Measurements from ENCODE around the gene MFSD2A.

The MFSD2A gene

GRCh38 chr1:39943471-39944290, 11.3 kb upstream of the MFSD2A start:
- Histone ChIP-seq H4K91ac (ENCODE audit: low read length) (no peak overlapping the region), H3K9ac (ENCODE audit: low read length) (no peak overlapping the region), H2AK5ac (ENCODE audit: low read length, severe bottlenecking) (no peak overlapping the region), H3K14ac (ENCODE audit: low read length in 2 of 2) (no peak overlapping the region), H4K8ac (ENCODE audit: low read length) (no peak overlapping the region), H2BK120ac (ENCODE audit: low read depth, low read length) (no peak overlapping the region), H3K9me3 (ENCODE audit: control insufficient read depth, low read length) (no peaks in the 10 kb centered on the region), H3K4me3 (ENCODE audit: insufficient read depth in 1 of 2, low read depth in 1 of 2, low read length in 2 of 2) (no peak overlapping the region), H3K36me3 (ENCODE audit: control insufficient read depth in 1 of 2, insufficient read depth in 2 of 2, low read depth in 1 of 2, low read length in 2 of 2) (no peaks in the 10 kb centered on the region), H3K23ac (ENCODE audit: low read length in 2 of 2) (no peak overlapping the region), H2AFZ (ENCODE audit: low read depth, low read length) (no peak overlapping the region), H2BK5ac (ENCODE audit: low read depth, low read length, poor library complexity, severe bottlenecking) (no peak overlapping the region), H3K27me3 (ENCODE audit: control insufficient read depth in 1 of 2, insufficient read depth in 1 of 2, low read length in 2 of 2) (peaks cover 30 to 45% of the 10 kb centered on the region in 2 experiments), H3K27ac (ENCODE audit: low read length, poor library complexity, severe bottlenecking) (no peak overlapping the region), H3K4me2 (ENCODE audit: low read length, poor library complexity, severe bottlenecking) (no peak overlapping the region), H3K18ac (ENCODE audit: low read depth in 1 of 2, low read length in 2 of 2) (no peak overlapping the region), H2BK12ac (ENCODE audit: low read length in 2 of 2) (no peak overlapping the region), H3K4me1 (ENCODE audit: control insufficient read depth, insufficient read depth, low read depth, low read length) (no peaks in the 10 kb centered on the region), H2BK15ac (ENCODE audit: low read depth, poor library complexity, severe bottlenecking) (no peak overlapping the region), H3K4ac (ENCODE audit: low read depth in 1 of 2, low read length in 2 of 2) (no peak overlapping the region), H3K79me1 (replicated peaks; ENCODE audit: low read length, poor library complexity, severe bottlenecking) (no peaks in the 10 kb centered on the region)
- WGBS, result 92% methylated on average over 14 of the region's 14 CpGs
- DNase-seq, result no peak

GRCh38 chr1:39944410-39945112, 10.4 kb upstream of the MFSD2A start:
- WGBS, result 87% methylated on average over 5 of the region's 8 CpGs
- Histone ChIP-seq H3K9ac (ENCODE audit: low read length) (no peak overlapping the region), H4K91ac (ENCODE audit: low read length) (no peak overlapping the region), H3K23ac (ENCODE audit: low read length in 2 of 2) (no peak overlapping the region), H2BK15ac (ENCODE audit: low read depth, poor library complexity, severe bottlenecking) (no peak overlapping the region), H2BK120ac (ENCODE audit: low read depth, low read length) (no peak overlapping the region), H3K4me3 (ENCODE audit: insufficient read depth in 1 of 2, low read depth in 1 of 2, low read length in 2 of 2) (no peak overlapping the region), H3K36me3 (ENCODE audit: control insufficient read depth in 1 of 2, insufficient read depth in 2 of 2, low read depth in 1 of 2, low read length in 2 of 2) (no peaks in the 10 kb centered on the region), H2AFZ (ENCODE audit: low read depth, low read length) (no peak overlapping the region), H2BK5ac (ENCODE audit: low read depth, low read length, poor library complexity, severe bottlenecking) (no peak overlapping the region), H4K8ac (ENCODE audit: low read length) (no peak overlapping the region), H3K27ac (ENCODE audit: low read length, poor library complexity, severe bottlenecking) (no peak overlapping the region), H3K4ac (ENCODE audit: low read depth in 1 of 2, low read length in 2 of 2) (no peak overlapping the region), H3K9me3 (ENCODE audit: control insufficient read depth, low read length) (no peaks in the 10 kb centered on the region), H3K14ac (ENCODE audit: low read length in 2 of 2) (no peak overlapping the region), H3K18ac (ENCODE audit: low read depth in 1 of 2, low read length in 2 of 2) (no peak overlapping the region), H3K27me3 (ENCODE audit: control insufficient read depth in 1 of 2, insufficient read depth in 1 of 2, low read length in 2 of 2) (peaks cover 30 to 45% of the 10 kb centered on the region in 2 experiments), H3K79me1 (replicated peaks; ENCODE audit: low read length, poor library complexity, severe bottlenecking) (no peaks in the 10 kb centered on the region), H3K4me2 (ENCODE audit: low read length, poor library complexity, severe bottlenecking) (no peak overlapping the region), H2AK5ac (ENCODE audit: low read length, severe bottlenecking) (no peak overlapping the region), H3K4me1 (ENCODE audit: control insufficient read depth, insufficient read depth, low read depth, low read length) (no peaks in the 10 kb centered on the region), H2BK12ac (ENCODE audit: low read length in 2 of 2) (no peak overlapping the region)
- no peak for DNase-seq

DNA sequence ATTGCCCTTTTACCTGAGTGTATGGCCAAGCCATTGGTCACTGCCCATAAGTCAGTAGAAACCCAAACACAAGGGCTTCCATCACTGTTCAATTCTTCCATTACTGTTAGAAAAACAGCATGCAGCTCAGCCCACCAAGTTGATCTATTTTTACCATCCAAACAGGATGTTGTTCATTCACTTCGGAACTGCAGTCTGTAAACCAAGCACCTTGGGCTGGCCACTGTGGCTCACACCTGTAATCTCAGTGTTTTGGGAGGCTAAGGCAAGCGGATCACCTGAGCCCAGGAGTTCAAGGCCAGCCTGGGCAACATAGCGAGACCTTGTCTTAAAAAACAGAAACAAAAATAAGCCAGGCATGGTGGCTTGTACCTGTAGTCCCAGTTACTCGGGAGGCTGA, 8.7 kb upstream of the MFSD2A start:
- Histone ChIP-seq H2AK5ac (ENCODE audit: low read length, severe bottlenecking) (no peak overlapping the region), H2AFZ (ENCODE audit: low read depth, low read length) (no peak overlapping the region), H2BK12ac (ENCODE audit: low read length in 2 of 2) (no peak overlapping the region), H3K4me3 (ENCODE audit: insufficient read depth in 1 of 2, low read depth in 1 of 2, low read length in 2 of 2) (no peak overlapping the region), H4K8ac (ENCODE audit: low read length) (no peak overlapping the region), H3K4me1 (ENCODE audit: control insufficient read depth, insufficient read depth, low read depth, low read length) (no peaks in the 10 kb centered on the region), H3K23ac (ENCODE audit: low read length in 2 of 2) (no peak overlapping the region), H3K18ac (ENCODE audit: low read depth in 1 of 2, low read length in 2 of 2) (no peak overlapping the region), H3K27me3 (ENCODE audit: control insufficient read depth in 1 of 2, insufficient read depth in 1 of 2, low read length in 2 of 2) (peaks cover 30 to 35% of the 10 kb centered on the region in 2 experiments), H3K36me3 (ENCODE audit: control insufficient read depth in 1 of 2, insufficient read depth in 2 of 2, low read depth in 1 of 2, low read length in 2 of 2) (no peaks in the 10 kb centered on the region), H3K14ac (ENCODE audit: low read length in 2 of 2) (no peak overlapping the region), H3K9me3 (ENCODE audit: control insufficient read depth, low read length) (no peaks in the 10 kb centered on the region), H2BK5ac (ENCODE audit: low read depth, low read length, poor library complexity, severe bottlenecking) (no peak overlapping the region), H3K27ac (ENCODE audit: low read length, poor library complexity, severe bottlenecking) (no peak overlapping the region), H3K4ac (ENCODE audit: low read depth in 1 of 2, low read length in 2 of 2) (no peak overlapping the region), H3K4me2 (ENCODE audit: low read length, poor library complexity, severe bottlenecking) (no peak overlapping the region), H4K91ac (ENCODE audit: low read length) (no peak overlapping the region), H2BK120ac (ENCODE audit: low read depth, low read length) (no peak overlapping the region), H3K9ac (ENCODE audit: low read length) (no peak overlapping the region), H2BK15ac (ENCODE audit: low read depth, poor library complexity, severe bottlenecking) (no peak overlapping the region), H3K79me1 (replicated peaks; ENCODE audit: low read length, poor library complexity, severe bottlenecking) (no peaks in the 10 kb centered on the region)
- DNase-seq, result no peak
- 87% methylated on average over 4 of the region's 4 CpGs for WGBS

DNA sequence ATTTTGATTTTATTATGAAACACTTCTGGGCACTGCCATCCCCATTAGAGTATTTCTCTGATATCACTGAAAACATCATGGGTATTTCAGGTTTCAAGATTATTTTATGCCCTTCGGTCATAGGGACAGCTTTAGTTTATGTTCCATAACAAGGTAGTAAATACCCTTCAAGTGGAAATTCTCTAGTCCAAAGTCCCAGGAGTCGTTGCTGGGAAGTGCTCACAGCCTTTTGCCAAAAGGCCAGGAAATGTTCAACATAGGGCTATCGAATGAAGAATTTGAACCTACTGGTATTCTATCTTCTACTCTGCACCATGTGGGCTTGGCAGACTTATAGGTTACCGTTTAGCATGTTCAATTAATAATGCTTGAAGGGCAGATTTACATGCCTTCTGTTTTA, 7.7 kb upstream of the MFSD2A start:
- Histone ChIP-seq H3K23ac (ENCODE audit: low read length in 2 of 2) (no peak overlapping the region), H2AK5ac (ENCODE audit: low read length, severe bottlenecking) (no peak overlapping the region), H4K91ac (ENCODE audit: low read length) (no peak overlapping the region), H3K14ac (ENCODE audit: low read length in 2 of 2) (no peak overlapping the region), H3K36me3 (ENCODE audit: control insufficient read depth in 1 of 2, insufficient read depth in 2 of 2, low read depth in 1 of 2, low read length in 2 of 2) (no peaks in the 10 kb centered on the region), H3K4me2 (ENCODE audit: low read length, poor library complexity, severe bottlenecking) (no peak overlapping the region), H3K9ac (ENCODE audit: low read length) (no peak overlapping the region), H2BK120ac (ENCODE audit: low read depth, low read length) (no peak overlapping the region), H3K27me3 (ENCODE audit: control insufficient read depth in 1 of 2, insufficient read depth in 1 of 2, low read length in 2 of 2) (peaks cover 25 to 27% of the 10 kb centered on the region in 2 experiments), H3K79me1 (replicated peaks; ENCODE audit: low read length, poor library complexity, severe bottlenecking) (no peaks in the 10 kb centered on the region), H2AFZ (ENCODE audit: low read depth, low read length) (no peak overlapping the region), H3K4ac (ENCODE audit: low read depth in 1 of 2, low read length in 2 of 2) (no peak overlapping the region), H3K27ac (ENCODE audit: low read length, poor library complexity, severe bottlenecking) (no peak overlapping the region), H3K18ac (ENCODE audit: low read depth in 1 of 2, low read length in 2 of 2) (no peak overlapping the region), H3K4me3 (ENCODE audit: insufficient read depth in 1 of 2, low read depth in 1 of 2, low read length in 2 of 2) (no peak overlapping the region), H2BK15ac (ENCODE audit: low read depth, poor library complexity, severe bottlenecking) (no peak overlapping the region), H3K4me1 (ENCODE audit: control insufficient read depth, insufficient read depth, low read depth, low read length) (no peaks in the 10 kb centered on the region), H2BK12ac (ENCODE audit: low read length in 2 of 2) (no peak overlapping the region), H4K8ac (ENCODE audit: low read length) (no peak overlapping the region), H3K9me3 (ENCODE audit: control insufficient read depth, low read length) (no peaks in the 10 kb centered on the region), H2BK5ac (ENCODE audit: low read depth, low read length, poor library complexity, severe bottlenecking) (no peak overlapping the region)
- DNase-seq, result no peak
- 93% methylated on average over 4 of the region's 4 CpGs for WGBS
